Kidney (tissue), 14 donors: ENCODE results near the gene RAB4A. TPM values are rescaled to one million over a fixed set of nuclear protein-coding genes. Genes with fewer than 3 reads are reported as not detected.

Experiments
- DNase-seq, 5 donors: peaks; one replicate each; pipeline ENCODE4 v3.0.0-alpha.2; 2013 to 2020
- FAIRE-seq: peaks from 2 replicates; lab custom pipeline; 2012; peaks lifted over from hg19 to GRCh38; lab: Jason Lieb, UNC
- H3K27ac ChIP-seq, 2 donors: one replicate each; pipeline ENCODE4 v1.7.0; 2013; ENCODE audit warnings: low read depth in 2 of 2, low read length in 2 of 2, inconsistent platforms in 1 of 2
- H3K27me3 ChIP-seq: one replicate; pipeline ENCODE4 v1.7.1; 2013; ENCODE audit warnings: low read length, inconsistent platforms; ENCODE audit not compliant: control insufficient read depth, insufficient read depth
- H3K36me3 ChIP-seq, 3 donors: one replicate each; pipeline versions ENCODE4 v1.7.0 to v1.7.1; 2013; ENCODE audit warnings: low read length in 3 of 3, control low read depth in 1 of 3, inconsistent platforms in 1 of 3; ENCODE audit not compliant: insufficient read depth in 3 of 3, control insufficient read depth in 2 of 3
- H3K4me1 ChIP-seq, 3 donors: one replicate each; pipeline versions ENCODE4 v1.7.0 to v1.7.1; 2013; ENCODE audit warnings: low read length in 3 of 3, inconsistent platforms in 1 of 3, low read depth in 1 of 3; ENCODE audit not compliant: control insufficient read depth in 2 of 3, insufficient read depth in 2 of 3
- H3K4me3 ChIP-seq, 3 donors: one replicate each; pipeline versions ENCODE4 v1.7.0 to v1.8.1; 2013; ENCODE audit warnings: low read length in 3 of 3, control low read depth in 1 of 3, inconsistent platforms in 1 of 3
- H3K9ac ChIP-seq, 3 donors: one replicate each; pipeline versions ENCODE4 v1.7.0 to v1.7.1; 2013; ENCODE audit warnings: low read length in 3 of 3, control low read depth in 1 of 3, inconsistent platforms in 1 of 3
- H3K9me3 ChIP-seq, 3 donors: one replicate each; pipeline versions ENCODE4 v1.7.0 to v1.7.1; 2013; ENCODE audit warnings: low read length in 3 of 3, control low read depth in 1 of 3, inconsistent platforms in 1 of 3; ENCODE audit not compliant: control insufficient read depth in 2 of 3, insufficient read depth in 1 of 3
- CTCF ChIP-seq: IDR thresholded peaks from 3 replicates; pipeline ENCODE4 v1.5.1; 2012; ENCODE audit warnings: mild to moderate bottlenecking, moderate library complexity, borderline replicate concordance; ENCODE audit not compliant: insufficient read depth; ENCODE audit errors: extremely low read depth
- intact Hi-C: fragments of 100-400 bp; cut with DNase I; formaldehyde crosslinking; loops from one replicate; pipeline ENCODE4 v1.11.1; 2022
- polyA plus RNA-seq: library from polyadenylated mRNA; stranded (reverse); fragments of 350-450 nt; fragmentation: Illumina TruSeq; extraction: RNeasy Lipid Tissue Mini Kit (QIAGEN cat#74804); gene quantifications from one replicate; pipeline ENCODE4 v1.2.3, GENCODE V29; 2014; ENCODE audit warnings: low read depth, low replicate concordance; ENCODE audit not compliant: insufficient read depth
- total RNA-seq: library from RNA; stranded (reverse); fragmentation: NEBNext Ultra II Directional; extraction: Animal tissue kit (Norgen Biotek cat#: 25700); gene quantifications from one replicate; pipeline ENCODE4 v1.2.1, GENCODE V29; 2021
- donor health status: control.
- donor health status: control.
- donor health status: control.
- donor health status: control.
- donor health status: control.
- donor health status: DM: yes; HTN: yes; CAD: no.
- donor health status: Normal renal cell carcinoma (clear cell type).

Gene RAB4A
- total and polyA plus RNA-seq, 2 donors from 2014 or later: 38.3 to 56.0 TPM

GRCh38 chr1:229316166-229316565, 45.3 kb downstream of the RAB4A start:
- Histone ChIP-seq H3K27me3 (no peaks in the 10 kb centered on the region), H3K9me3 (no peaks in the 10 kb centered on the region), H3K4me1 (no peaks in the 10 kb centered on the region), H3K9ac (no peak overlapping the region), H3K27ac (no peak overlapping the region), H3K36me3 (peaks cover 0 to 3% (median 0%) of the 10 kb centered on the region in 3 donors), H3K4me3 (no peak overlapping the region)
- intact Hi-C loops: no loop called here
- TF ChIP-seq CTCF: no peak
- DNase-seq (no peak), FAIRE-seq (no peak)

DNA sequence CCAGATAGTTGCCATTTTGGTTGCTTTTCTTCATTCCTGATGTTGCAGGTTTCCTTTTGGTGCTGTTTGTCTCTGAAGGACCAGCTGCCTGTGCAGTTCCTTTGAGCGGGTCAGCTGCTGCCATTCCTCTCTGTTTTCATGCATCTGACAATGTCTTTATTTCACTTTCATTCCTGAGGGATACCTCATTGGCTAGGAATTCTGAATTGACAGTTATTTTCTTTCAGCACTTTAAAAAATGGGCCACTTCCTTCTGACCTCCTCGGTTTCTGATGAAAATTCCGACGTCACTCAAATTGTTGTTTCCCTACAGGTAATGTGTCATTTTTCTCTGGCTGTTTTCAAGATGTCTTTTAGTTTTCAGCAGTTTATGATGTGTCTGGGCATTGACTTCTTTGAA, 47.1 kb downstream of the RAB4A start:
- Histone ChIP-seq H3K27me3 (no peaks in the 10 kb centered on the region), H3K4me3 (no peak overlapping the region), H3K9ac (no peak overlapping the region), H3K9me3 (no peaks in the 10 kb centered on the region), H3K4me1 (no peaks in the 10 kb centered on the region), H3K27ac (no peak overlapping the region), H3K36me3 (peaks cover 0 to 3% (median 3%) of the 10 kb centered on the region in 3 donors)
- DNase-seq: no peak
- no peak for FAIRE-seq
- intact Hi-C loops: no loop called here
- TF ChIP-seq CTCF: no peak

DNA sequence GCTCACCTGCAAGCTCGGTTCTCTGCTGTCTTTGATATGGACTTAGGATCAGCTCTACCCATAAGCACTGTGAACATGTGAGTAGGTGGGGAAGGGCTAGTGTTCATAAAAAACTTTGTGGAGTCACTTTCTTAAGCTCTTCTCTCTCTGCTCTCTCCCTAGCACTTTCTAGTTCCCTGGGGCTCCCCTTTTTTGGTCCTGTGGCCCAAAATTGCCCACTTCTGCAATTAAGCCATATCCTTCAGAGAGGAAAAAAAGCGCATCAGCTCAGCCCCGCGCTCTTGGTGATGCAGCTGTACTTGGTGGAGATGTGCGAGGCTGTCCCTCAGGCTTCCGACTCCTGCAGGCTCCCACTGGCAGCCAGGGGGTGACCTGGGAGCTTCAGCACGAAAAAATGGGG, 48.6 kb downstream of the RAB4A start:
- no peak for DNase-seq
- H3K4me3 ChIP-seq: no peak overlapping the region
- peaks cover 0 to 11% (median 0%) of the 10 kb centered on the region in 3 donors for H3K36me3 ChIP-seq
- H3K9ac ChIP-seq: no peak overlapping the region
- FAIRE-seq: no peak
- H3K9me3 ChIP-seq: no peaks in the 10 kb centered on the region
- H3K27me3 ChIP-seq: no peaks in the 10 kb centered on the region
- no peaks in the 10 kb centered on the region for H3K4me1 ChIP-seq
- H3K27ac ChIP-seq: no peak overlapping the region
- intact Hi-C loops: no loop called here
- no peak for TF ChIP-seq CTCF

GRCh38 chr1:229323201-229323600, 52.3 kb downstream of the RAB4A start:
- intact Hi-C loops: no loop called here
- no peak for TF ChIP-seq CTCF
- DNase-seq (no peak), FAIRE-seq (no peak)
- Histone ChIP-seq H3K4me1 (no peaks in the 10 kb centered on the region), H3K9me3 (no peaks in the 10 kb centered on the region), H3K27ac (no peak overlapping the region), H3K4me3 (no peak overlapping the region), H3K27me3 (no peaks in the 10 kb centered on the region), H3K9ac (no peak overlapping the region), H3K36me3 (peaks cover 0 to 11% (median 0%) of the 10 kb centered on the region in 3 donors)
